HL-60/S4 treated with retinoic acid at 250 ng/mL for 4 days and 3 days (cell line): ENCODE data around the gene IQGAP3.

Experiments
- in situ Hi-C: fragments of 300-500 bp; cut with MboI; formaldehyde crosslinking; loops from 2 replicates; pipeline ENCODE4 v1.7.0; 2022; ENCODE audit warnings: low sequenced_read_pairs

IQGAP3 gene

DNA sequence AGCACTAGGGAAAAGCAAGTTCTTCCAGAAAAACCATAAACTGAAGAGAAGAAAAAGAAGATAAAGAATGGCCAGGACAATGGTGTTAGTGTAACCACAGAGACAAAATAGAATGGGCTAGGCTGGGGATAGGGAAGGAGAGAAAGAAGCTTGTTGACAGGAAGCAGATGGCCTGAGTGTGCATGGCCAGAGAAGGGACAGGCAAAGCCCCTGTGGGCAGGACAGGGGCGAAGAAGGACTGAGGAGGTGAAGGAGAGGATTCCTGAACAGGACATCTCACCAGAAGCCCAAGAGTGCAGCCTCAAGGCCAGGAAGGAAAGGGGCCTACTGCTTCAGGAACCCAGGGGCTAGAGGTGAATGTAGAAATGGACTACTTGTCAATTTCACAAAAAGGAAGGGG lies 29.3 kb downstream of the IQGAP3 start:
- in situ Hi-C loops: no loop called here

DNA sequence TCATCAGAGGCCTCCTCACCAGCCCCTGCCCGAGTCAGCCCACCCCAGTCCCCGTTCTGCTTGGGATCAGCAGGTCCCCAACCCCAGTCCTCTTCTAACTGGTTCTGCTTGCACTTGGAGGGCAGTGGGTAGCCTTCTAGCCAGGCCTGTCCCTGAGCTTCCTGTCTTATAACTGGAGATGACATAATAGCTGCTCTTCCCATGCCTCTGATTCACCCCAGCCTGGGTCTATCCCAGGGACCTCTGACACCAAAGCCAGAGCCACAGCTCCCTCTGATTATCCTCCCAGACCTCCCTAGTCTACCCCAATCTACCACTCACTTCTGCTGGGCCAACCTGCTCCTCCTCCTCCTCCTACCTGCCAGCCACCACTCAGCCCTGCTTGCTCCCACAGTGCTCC lies 31.4 kb downstream of the IQGAP3 start:
- in situ Hi-C loops: no loop called here

DNA sequence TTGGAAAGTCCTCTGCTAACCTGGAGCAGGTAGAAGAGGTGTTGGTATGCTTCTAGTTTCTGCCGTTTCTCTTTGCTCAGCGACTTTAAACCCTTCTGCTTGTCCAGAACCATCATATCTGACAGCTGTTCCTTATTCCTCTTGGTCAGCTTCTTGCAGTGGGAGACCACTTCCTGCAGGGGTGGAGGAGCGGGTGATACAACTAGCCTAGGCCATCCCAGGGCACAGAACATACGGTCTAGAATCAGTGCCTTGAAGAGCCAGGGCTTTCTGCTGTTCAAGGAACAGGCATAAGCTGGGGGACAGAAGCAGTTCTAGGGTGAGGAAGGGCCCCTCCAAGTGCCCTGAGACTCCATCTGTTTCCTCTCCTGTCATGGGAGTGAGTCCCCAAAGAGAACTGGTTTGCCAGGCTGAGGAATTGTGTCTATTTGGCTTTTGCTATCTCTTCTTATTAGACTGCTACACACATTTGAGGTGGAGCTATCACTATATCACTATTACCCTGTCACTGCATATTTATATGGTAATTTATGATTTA lies 32.5 kb downstream of the IQGAP3 start:
- in situ Hi-C loops: no loop called here

DNA sequence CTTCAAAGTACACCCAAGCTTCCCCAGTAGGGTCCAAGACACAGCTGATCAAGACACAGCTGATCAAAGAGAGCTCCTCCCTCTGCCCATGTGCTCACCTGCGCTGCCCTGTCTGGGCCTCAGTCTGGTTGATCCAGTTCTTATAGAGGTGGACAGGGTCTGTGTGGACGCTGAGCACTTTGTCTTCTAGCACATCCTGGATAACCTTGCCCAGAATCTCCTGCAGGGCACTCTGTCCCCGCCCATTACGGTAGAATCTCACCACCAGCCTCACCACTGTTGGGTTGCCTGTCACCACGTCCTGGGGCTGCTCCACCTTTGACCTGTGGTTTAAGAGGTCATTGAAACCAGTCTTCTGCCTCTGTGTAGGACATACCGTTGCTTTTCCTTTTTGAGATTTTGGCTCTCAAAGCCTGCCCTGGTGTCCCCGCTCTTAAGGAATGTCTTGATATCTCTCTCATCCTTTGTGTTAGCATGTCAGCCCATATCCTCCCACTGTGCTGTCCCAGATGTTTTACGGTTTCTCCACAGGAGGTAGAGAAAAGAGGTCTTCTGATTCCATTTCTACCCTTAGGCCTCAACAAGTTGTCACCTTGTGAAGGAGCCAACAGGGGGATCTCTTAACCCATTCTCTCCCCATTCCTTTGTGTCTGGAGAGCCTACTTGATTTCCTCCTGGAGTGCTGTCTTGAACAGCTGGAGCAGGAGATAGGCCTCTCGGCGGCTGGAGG lies 33.5 kb downstream of the IQGAP3 start:
- in situ Hi-C loops: no loop called here

GRCh38 chr1:156537027-156537426 lies 35.3 kb downstream of the IQGAP3 start:
- in situ Hi-C loops: no loop called here

GRCh38 chr1:156534424-156535060 lies 37.8 kb downstream of the IQGAP3 start:
- in situ Hi-C loops: no loop called here

- in situ Hi-C loops: no loop called here
Observed at GRCh38 chr1:156533568-156534220, 38.7 kb downstream of the IQGAP3 start.

- in situ Hi-C loops: no loop called here
Observed at GRCh38 chr1:156532374-156532773, 40.0 kb downstream of the IQGAP3 start.

- in situ Hi-C loops: no loop called here
Observed at GRCh38 chr1:156530006-156530405, 42.4 kb downstream of the IQGAP3 start.

GRCh38 chr1:156528875-156529425 lies 43.4 kb downstream of the IQGAP3 start:
- in situ Hi-C loops: no loop called here

GRCh38 chr1:156528231-156528630 lies 44.1 kb downstream of the IQGAP3 start:
- in situ Hi-C loops: no loop called here

DNA sequence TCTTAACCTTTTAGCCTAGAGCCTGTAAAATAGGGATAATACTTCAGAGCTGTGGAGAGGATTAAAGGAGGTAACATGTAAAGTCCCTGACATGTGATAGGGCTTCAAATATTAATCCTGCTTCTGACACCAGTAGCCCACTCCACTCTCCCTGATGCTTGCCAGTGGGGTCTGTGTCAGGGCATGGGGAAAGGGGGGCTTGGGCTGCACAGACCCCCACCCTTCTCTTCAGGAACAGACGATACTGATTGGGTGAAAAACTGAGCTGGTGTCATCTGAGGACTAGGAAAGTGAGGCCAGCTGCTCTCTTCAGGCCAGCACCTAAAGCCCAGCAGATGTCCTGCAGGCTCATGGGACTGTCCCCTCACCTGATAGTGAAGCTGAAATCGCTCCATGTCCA lies 44.8 kb downstream of the IQGAP3 start:
- in situ Hi-C loops: no loop called here

GRCh38 chr1:156525856-156526489 lies 46.4 kb downstream of the IQGAP3 start:
- in situ Hi-C loops: no loop called here

DNA sequence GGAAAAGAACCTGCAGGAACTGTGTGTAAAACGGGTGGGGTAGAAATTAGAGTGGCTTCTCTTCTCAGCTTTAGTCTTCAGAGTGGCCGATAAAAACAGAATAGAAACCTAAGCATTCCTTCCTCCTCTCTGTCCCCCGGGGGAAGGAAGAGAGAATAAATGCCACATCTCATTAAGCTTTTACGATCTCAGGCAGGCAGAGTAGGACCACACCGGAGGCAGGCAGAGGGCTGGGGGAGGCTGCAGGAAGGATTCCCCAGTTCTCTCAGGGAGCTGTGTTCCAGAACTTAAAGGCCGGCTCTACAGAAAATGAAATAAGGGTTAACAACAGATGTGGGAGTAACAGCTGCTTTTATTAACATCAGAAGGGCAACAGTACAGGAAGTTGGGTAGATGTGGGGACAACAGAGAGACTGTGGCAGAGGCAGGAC lies 47.3 kb downstream of the IQGAP3 start:
- in situ Hi-C loops: no loop called here

- in situ Hi-C loops: no loop called here
Observed at GRCh38 chr1:156524481-156524869, 47.9 kb downstream of the IQGAP3 start.

DNA sequence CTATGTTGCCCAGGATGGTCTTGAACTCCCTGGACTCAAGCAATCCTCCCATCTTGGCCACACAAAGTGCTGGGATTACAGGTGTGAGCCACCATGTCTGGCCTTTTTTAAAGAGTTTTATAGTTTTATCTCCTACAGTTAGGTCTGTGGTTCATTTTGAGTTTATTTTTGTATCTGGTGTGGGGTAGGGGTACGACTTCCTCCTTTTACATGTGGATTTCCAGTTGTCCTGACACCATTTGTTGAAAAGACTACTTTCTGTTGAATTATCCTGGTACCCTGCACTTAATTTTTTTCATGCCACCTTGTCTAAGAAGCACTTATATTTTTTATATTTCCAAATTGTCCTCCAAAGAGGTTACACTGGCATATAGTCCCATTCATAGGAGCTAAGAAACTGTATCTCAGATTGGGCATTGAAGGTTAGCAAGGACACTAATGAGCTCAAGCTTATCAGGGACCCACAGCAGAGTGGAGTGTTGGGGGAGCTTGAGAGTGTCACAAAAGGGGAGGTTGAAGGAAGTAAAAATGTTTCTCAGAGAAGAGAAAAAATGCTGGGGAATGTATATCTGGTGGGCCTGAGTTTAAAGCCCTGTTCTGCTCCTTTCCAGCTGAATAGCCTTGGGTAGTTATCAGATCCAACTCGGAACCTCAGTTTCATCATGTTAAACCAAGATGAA lies 48.4 kb downstream of the IQGAP3 start:
- in situ Hi-C loops: no loop called here

DNA sequence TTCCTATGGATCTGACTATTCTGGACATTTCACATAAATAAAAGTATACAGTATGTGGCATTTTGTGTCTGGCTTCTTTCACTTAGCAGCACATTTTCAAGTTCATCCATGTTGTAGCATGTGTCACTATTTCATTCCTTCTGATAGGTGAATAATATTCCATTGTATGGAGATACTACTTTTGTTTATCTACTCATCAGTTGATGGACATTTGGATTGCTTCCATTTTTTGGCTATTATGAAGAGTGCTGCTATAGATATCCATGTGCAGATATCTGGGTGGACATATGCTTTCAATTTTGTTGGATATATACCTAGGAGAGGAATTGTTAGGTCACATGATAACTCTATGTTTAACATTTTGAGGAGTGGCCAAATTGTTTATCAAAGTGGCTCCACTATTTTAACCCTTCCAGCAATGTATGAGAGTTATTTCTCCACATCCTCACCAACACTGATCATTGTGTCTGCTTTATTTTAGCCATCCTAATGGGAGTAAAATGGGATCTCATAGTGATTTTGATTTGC lies 49.9 kb downstream of the IQGAP3 start:
- in situ Hi-C loops: no loop called here

- in situ Hi-C loops: no loop called here
Observed at GRCh38 chr1:156517748-156518147, 54.6 kb downstream of the IQGAP3 start.

- in situ Hi-C loops: no loop called here
Observed at GRCh38 chr1:156516821-156517220, 55.5 kb downstream of the IQGAP3 start.

DNA sequence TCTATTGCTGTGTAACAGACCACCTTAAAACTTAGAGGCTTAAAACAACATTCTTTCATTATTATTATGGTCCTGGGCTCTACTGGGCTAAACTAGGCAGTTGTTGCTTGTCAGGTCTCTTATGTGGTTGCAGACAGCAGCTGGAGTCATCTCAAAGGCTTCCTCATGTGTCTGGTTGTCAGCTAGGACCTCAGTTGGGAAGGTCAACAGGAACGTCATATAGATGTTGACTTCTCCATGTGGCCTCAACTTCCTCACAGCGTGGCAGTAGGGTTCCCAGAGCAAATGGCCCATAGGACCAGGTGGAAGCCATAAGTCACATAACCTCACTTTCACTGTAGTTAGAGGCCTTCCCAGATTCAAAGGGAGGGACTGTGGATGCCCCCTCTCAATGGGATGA lies 56.4 kb downstream of the IQGAP3 start:
- in situ Hi-C loops: no loop called here
